ENCODE results near the gene PDE9A. TPM values are rescaled to one million over a fixed set of nuclear protein-coding genes. Genes with fewer than 3 reads are reported as not detected.

PDE9A gene
- total RNA-seq, 4 donors from 2014 or later, result 6.9 to 13.0 (median 11.1) TPM

- no peak for TF ChIP-seq CTCF (IDR thresholded peaks at IDR 0.05)
- no peak for TF ChIP-seq POLR2A (IDR thresholded peaks at IDR 0.05)
- intact Hi-C loops (cut with DNase I), result no loop called here
- DNase-seq, result no peak
- Histone ChIP-seq H3K4me1 (peaks cover 0 to 5% of the 10 kb centered on the region in 2 donors), H3K27me3 (no peaks in the 10 kb centered on the region), H3K27ac (no peak overlapping the region), H3K9me3 (no peaks in the 10 kb centered on the region), H3K4me3 (replicated peaks in 1 of 3) (no peak overlapping the region), H3K36me3 (no peaks in the 10 kb centered on the region)
- 92 to 93% methylated on average over 29 to 30 of the region's 30 CpGs for WGBS, 2 donors
Measured at GRCh38 chr21:42744520-42745445, 91.4 kb downstream of the PDE9A start.

GRCh38 chr21:42745511-42746239, 92.3 kb downstream of the PDE9A start:
- H3K27ac ChIP-seq, result peak overlapping the region in 1 of 3 donors; percentile 28
- peaks cover 0 to 5% of the 10 kb centered on the region in 2 donors for H3K4me1 ChIP-seq
- WGBS, 2 donors, result 88 to 94% methylated on average over 13 to 17 of the region's 22 CpGs
- no peak for DNase-seq
- no peak overlapping the region for H3K4me3 ChIP-seq (replicated peaks in 1 of 3)
- intact Hi-C loops (cut with DNase I), result no loop called here
- no peaks in the 10 kb centered on the region for H3K9me3 ChIP-seq
- no peaks in the 10 kb centered on the region for H3K27me3 ChIP-seq
- no peaks in the 10 kb centered on the region for H3K36me3 ChIP-seq
- TF ChIP-seq CTCF (IDR thresholded peaks at IDR 0.05), result no peak
- TF ChIP-seq POLR2A (IDR thresholded peaks at IDR 0.05), result no peak

GRCh38 chr21:42746240-42746592, 92.8 kb downstream of the PDE9A start:
- Histone ChIP-seq H3K27me3 (no peaks in the 10 kb centered on the region), H3K9me3 (no peaks in the 10 kb centered on the region), H3K27ac (peak overlapping the region in 1 of 3 donors; percentile 28), H3K4me1 (peaks cover 0 to 4% of the 10 kb centered on the region in 2 donors), H3K36me3 (no peaks in the 10 kb centered on the region), H3K4me3 (replicated peaks in 1 of 3) (no peak overlapping the region)
- no peak for DNase-seq
- TF ChIP-seq POLR2A (IDR thresholded peaks at IDR 0.05) (no peak), CTCF (IDR thresholded peaks at IDR 0.05) (no peak)
- intact Hi-C loops (cut with DNase I), result no loop called here
- 87% methylated on average over 7 of the region's 7 CpGs for WGBS, 2 donors

GRCh38 chr21:42746593-42747275, 93.3 kb downstream of the PDE9A start:
- Histone ChIP-seq H3K9me3 (no peaks in the 10 kb centered on the region), H3K4me3 (replicated peaks in 1 of 3) (no peak overlapping the region), H3K27me3 (no peaks in the 10 kb centered on the region), H3K27ac (no peak overlapping the region), H3K36me3 (no peaks in the 10 kb centered on the region), H3K4me1 (no peaks in the 10 kb centered on the region)
- TF ChIP-seq POLR2A (IDR thresholded peaks at IDR 0.05) (no peak), CTCF (IDR thresholded peaks at IDR 0.05) (no peak)
- intact Hi-C loops (cut with DNase I), result no loop called here
- WGBS, 2 donors, result 80 to 86% methylated on average over 8 to 21 of the region's 21 CpGs
- peak in 1 of 2 donors; percentile 18 for DNase-seq
